ENCODE measurements around the gene MYPN. TPM values are rescaled to one million over a fixed set of nuclear protein-coding genes. Genes with fewer than 3 reads are reported as not detected.

MYPN gene
- total RNA-seq, 1 experiment from 2014 or later, result 0.37 TPM

- Mint-ChIP-seq H3K4me1 (ENCODE audit: insufficient read depth, unreplicated experiment) (peaks cover 8% of the 10 kb centered on the region), H3K27me3 (ENCODE audit: insufficient read depth, unreplicated experiment) (no peaks in the 10 kb centered on the region), H3K4me3 (ENCODE audit: unreplicated experiment) (no peak overlapping the region), H3K9me3 (ENCODE audit: unreplicated experiment) (no peaks in the 10 kb centered on the region), H3K27ac (ENCODE audit: low read depth, unreplicated experiment) (no peak overlapping the region), H3K36me3 (ENCODE audit: insufficient read depth, unreplicated experiment) (no peaks in the 10 kb centered on the region)
- intact Hi-C loops (cut with micrococcal nuclease), result no loop called here
- no TSS peak for BruUV-seq (replicated peaks)
- TF ChIP-seq CTCF (IDR thresholded peaks at IDR 0.05; ENCODE audit: unreplicated experiment), result no peak
- ChIA-PET CTCF (interaction anchor here (1.1 to 1.6 kb wide), 2 partner anchors 12 to 14 kb away, joined by 3 to 4 read pairs; no protein-coding TSS in a partner anchor), POLR2A (interaction anchor here (1.1 to 2.2 kb wide), 4 partner anchors 11 to 15 kb away, joined by 3 to 9 read pairs (median 6); no protein-coding TSS in a partner anchor)
- no peak for DNase-seq (ENCODE audit: unreplicated experiment)
Observed at GRCh38 chr10:68110027-68110426, 739 bp downstream of the MYPN start.

- ChIA-PET CTCF (no interaction called here), POLR2A (interaction anchor here (0.9 to 1.0 kb wide), 2 partner anchors 24 to 40 kb away, joined by 3 read pairs; no protein-coding TSS in a partner anchor)
- no TSS peak for BruUV-seq (replicated peaks)
- H3K27me3 Mint-ChIP-seq (ENCODE audit: insufficient read depth, unreplicated experiment), result no peaks in the 10 kb centered on the region
- DNase-seq (ENCODE audit: unreplicated experiment), result no peak
- H3K9me3 Mint-ChIP-seq (ENCODE audit: unreplicated experiment), result no peaks in the 10 kb centered on the region
- H3K27ac Mint-ChIP-seq (ENCODE audit: low read depth, unreplicated experiment), result no peak overlapping the region
- intact Hi-C loops (cut with micrococcal nuclease), result no loop called here
- H3K36me3 Mint-ChIP-seq (ENCODE audit: insufficient read depth, unreplicated experiment), result no peaks in the 10 kb centered on the region
- no peak for TF ChIP-seq CTCF (IDR thresholded peaks at IDR 0.05; ENCODE audit: unreplicated experiment)
- no peaks in the 10 kb centered on the region for H3K4me1 Mint-ChIP-seq (ENCODE audit: insufficient read depth, unreplicated experiment)
- H3K4me3 Mint-ChIP-seq (ENCODE audit: unreplicated experiment), result no peak overlapping the region
Observed at GRCh38 chr10:68111584-68111983, 2.3 kb downstream of the MYPN start.

GRCh38 chr10:68112837-68113236 is 3.5 kb downstream of the MYPN start:
- Mint-ChIP-seq H3K4me1 (ENCODE audit: insufficient read depth, unreplicated experiment) (no peaks in the 10 kb centered on the region), H3K9me3 (ENCODE audit: unreplicated experiment) (no peaks in the 10 kb centered on the region), H3K27me3 (ENCODE audit: insufficient read depth, unreplicated experiment) (no peaks in the 10 kb centered on the region), H3K36me3 (ENCODE audit: insufficient read depth, unreplicated experiment) (no peaks in the 10 kb centered on the region), H3K4me3 (ENCODE audit: unreplicated experiment) (no peak overlapping the region), H3K27ac (ENCODE audit: low read depth, unreplicated experiment) (no peak overlapping the region)
- CTCF ChIA-PET, result no interaction called here
- no peak for TF ChIP-seq CTCF (IDR thresholded peaks at IDR 0.05; ENCODE audit: unreplicated experiment)
- no peak for DNase-seq (ENCODE audit: unreplicated experiment)
- no TSS peak for BruUV-seq (replicated peaks)
- intact Hi-C loops (cut with micrococcal nuclease), result no loop called here
- POLR2A ChIA-PET, result no interaction called here

GRCh38 chr10:68118657-68119056 is 9.4 kb downstream of the MYPN start:
- H3K9me3 Mint-ChIP-seq (ENCODE audit: unreplicated experiment), result no peaks in the 10 kb centered on the region
- CTCF ChIA-PET, result interaction anchor here (0.6 to 0.7 kb wide), 3 partner anchors 19 to 214 kb away, joined by 3 to 4 read pairs (median 4); no protein-coding TSS in a partner anchor

More at GRCh38 chr10:68118657-68119056, 9.4 kb downstream of the MYPN start:
- no peak for TF ChIP-seq CTCF (IDR thresholded peaks at IDR 0.05; ENCODE audit: unreplicated experiment)
- Mint-ChIP-seq H3K27ac (ENCODE audit: low read depth, unreplicated experiment) (no peak overlapping the region), H3K27me3 (ENCODE audit: insufficient read depth, unreplicated experiment) (no peaks in the 10 kb centered on the region), H3K36me3 (ENCODE audit: insufficient read depth, unreplicated experiment) (no peaks in the 10 kb centered on the region), H3K4me3 (ENCODE audit: unreplicated experiment) (no peak overlapping the region), H3K4me1 (ENCODE audit: insufficient read depth, unreplicated experiment) (no peaks in the 10 kb centered on the region)
- intact Hi-C loops (cut with micrococcal nuclease), result no loop called here
- POLR2A ChIA-PET, result no interaction called here
- DNase-seq (ENCODE audit: unreplicated experiment), result no peak
- BruUV-seq (replicated peaks), result no TSS peak

Data from MCF 10A (cell line).